HepG2 (cell line): ENCODE results near the gene WFDC11.

Source experiments
- ADNP ChIP-seq: sonication (generic); formaldehyde crosslinking; IDR thresholded peaks from 2 replicates; pipeline ENCODE4 v1.4.0; 2020; ENCODE audit warnings: missing genetic modification reagents
- KAT8 ChIP-seq: IDR thresholded peaks from 2 replicates; pipeline ENCODE4 v1.6.1; 2016; ENCODE audit warnings: missing genetic modification reagents, missing compliant biosample characterization
- KDM5A ChIP-seq: fragments of 200-600 bp; sonication (generic); IDR thresholded peaks from 2 replicates; pipeline ENCODE4 v1.7.0; 2018; ENCODE audit warnings: antibody characterized with exemption, mild to moderate bottlenecking, low read length, borderline replicate concordance
- POLR2A ChIP-seq, 2 experiments: IDR thresholded peaks; 2 replicates each; pipeline ENCODE4 v1.6.1; 2011; ENCODE audit warnings: low read depth in 2 of 2, low read length in 2 of 2, mild to moderate bottlenecking in 1 of 2, moderate library complexity in 1 of 2; ENCODE audit not compliant: insufficient read depth in 1 of 2
- ZNF777 ChIP-seq: sonication (generic); formaldehyde crosslinking; IDR thresholded peaks from 2 replicates; pipeline ENCODE4 v1.4.0; 2020; ENCODE audit warnings: missing genetic modification reagents
- TF ChIP-seq, protein P1 (sequence below): sonication (generic); formaldehyde crosslinking; IDR thresholded peaks from 2 replicates; pipeline ENCODE4 v1.5.0; 2020; ENCODE audit warnings: mild to moderate bottlenecking, missing genetic modification reagents, moderate library complexity
- TF ChIP-seq, protein P2 (sequence below): sonication (generic); formaldehyde crosslinking; IDR thresholded peaks from 2 replicates; pipeline ENCODE4 v1.4.0; 2020; ENCODE audit warnings: missing genetic modification reagents, mild to moderate bottlenecking, borderline replicate concordance
- TF ChIP-seq, protein P3 (sequence below): sonication (generic); formaldehyde crosslinking; IDR thresholded peaks from 2 replicates; pipeline ENCODE4 v1.9.0; 2021; ENCODE audit warnings: mild to moderate bottlenecking, missing genetic modification reagents
- TF ChIP-seq, protein P4 (sequence below): IDR thresholded peaks from 2 replicates; pipeline ENCODE4 v1.6.1; 2012; ENCODE audit warnings: inconsistent platforms

DNA sequence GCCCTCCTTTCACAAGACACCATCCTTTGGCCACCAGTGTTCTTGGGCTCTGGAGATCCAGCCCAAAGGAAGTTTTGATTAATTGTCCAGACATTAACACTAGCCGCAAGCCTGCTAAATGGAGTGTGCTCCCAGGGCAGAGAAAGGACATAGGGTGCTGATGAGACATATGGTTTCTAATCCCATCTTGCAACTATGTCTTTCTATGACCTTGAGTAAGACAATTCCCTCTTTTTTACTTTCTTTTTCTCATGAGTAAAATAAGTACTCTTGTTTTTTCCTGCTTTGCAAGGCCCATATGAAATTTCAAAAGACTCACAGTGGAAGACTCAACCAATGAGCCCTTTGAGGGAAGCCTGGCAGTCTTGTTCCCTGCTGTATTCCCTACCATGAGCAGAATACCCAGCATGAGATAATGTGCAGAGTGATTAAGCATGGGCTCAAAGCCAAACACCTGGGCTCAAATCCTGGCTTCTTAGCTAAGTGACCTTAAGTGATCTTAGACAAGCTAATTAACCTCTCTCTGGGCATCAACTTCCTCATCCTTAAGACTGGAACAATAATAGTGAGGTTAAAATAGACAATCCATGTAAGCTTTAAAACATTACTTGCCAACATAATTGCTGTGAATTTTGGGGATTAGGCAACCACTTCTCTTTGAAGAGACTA lies 35.1 kb upstream of the WFDC11 start, which contains the start of gene WFDC10B:
- TF ChIP-seq ZNF777 (no peak), POLR2A (IDR thresholded peaks at IDR 0.05; ENCODE audit: insufficient read depth in 1 of 2, low read depth in 2 of 2, low read length in 2 of 2) (no peak), KAT8 (CRISPR knock-in tag) (no peak), KDM5A (no peak), ADNP (CRISPR knock-in tag) (no peak)
- TF ChIP-seq, protein P1, sequence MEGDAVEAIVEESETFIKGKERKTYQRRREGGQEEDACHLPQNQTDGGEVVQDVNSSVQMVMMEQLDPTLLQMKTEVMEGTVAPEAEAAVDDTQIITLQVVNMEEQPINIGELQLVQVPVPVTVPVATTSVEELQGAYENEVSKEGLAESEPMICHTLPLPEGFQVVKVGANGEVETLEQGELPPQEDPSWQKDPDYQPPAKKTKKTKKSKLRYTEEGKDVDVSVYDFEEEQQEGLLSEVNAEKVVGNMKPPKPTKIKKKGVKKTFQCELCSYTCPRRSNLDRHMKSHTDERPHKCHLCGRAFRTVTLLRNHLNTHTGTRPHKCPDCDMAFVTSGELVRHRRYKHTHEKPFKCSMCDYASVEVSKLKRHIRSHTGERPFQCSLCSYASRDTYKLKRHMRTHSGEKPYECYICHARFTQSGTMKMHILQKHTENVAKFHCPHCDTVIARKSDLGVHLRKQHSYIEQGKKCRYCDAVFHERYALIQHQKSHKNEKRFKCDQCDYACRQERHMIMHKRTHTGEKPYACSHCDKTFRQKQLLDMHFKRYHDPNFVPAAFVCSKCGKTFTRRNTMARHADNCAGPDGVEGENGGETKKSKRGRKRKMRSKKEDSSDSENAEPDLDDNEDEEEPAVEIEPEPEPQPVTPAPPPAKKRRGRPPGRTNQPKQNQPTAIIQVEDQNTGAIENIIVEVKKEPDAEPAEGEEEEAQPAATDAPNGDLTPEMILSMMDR, result no peak
- TF ChIP-seq, protein P2, sequence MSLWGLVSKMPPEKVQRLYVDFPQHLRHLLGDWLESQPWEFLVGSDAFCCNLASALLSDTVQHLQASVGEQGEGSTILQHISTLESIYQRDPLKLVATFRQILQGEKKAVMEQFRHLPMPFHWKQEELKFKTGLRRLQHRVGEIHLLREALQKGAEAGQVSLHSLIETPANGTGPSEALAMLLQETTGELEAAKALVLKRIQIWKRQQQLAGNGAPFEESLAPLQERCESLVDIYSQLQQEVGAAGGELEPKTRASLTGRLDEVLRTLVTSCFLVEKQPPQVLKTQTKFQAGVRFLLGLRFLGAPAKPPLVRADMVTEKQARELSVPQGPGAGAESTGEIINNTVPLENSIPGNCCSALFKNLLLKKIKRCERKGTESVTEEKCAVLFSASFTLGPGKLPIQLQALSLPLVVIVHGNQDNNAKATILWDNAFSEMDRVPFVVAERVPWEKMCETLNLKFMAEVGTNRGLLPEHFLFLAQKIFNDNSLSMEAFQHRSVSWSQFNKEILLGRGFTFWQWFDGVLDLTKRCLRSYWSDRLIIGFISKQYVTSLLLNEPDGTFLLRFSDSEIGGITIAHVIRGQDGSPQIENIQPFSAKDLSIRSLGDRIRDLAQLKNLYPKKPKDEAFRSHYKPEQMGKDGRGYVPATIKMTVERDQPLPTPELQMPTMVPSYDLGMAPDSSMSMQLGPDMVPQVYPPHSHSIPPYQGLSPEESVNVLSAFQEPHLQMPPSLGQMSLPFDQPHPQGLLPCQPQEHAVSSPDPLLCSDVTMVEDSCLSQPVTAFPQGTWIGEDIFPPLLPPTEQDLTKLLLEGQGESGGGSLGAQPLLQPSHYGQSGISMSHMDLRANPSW, result no peak
- TF ChIP-seq, protein P3, sequence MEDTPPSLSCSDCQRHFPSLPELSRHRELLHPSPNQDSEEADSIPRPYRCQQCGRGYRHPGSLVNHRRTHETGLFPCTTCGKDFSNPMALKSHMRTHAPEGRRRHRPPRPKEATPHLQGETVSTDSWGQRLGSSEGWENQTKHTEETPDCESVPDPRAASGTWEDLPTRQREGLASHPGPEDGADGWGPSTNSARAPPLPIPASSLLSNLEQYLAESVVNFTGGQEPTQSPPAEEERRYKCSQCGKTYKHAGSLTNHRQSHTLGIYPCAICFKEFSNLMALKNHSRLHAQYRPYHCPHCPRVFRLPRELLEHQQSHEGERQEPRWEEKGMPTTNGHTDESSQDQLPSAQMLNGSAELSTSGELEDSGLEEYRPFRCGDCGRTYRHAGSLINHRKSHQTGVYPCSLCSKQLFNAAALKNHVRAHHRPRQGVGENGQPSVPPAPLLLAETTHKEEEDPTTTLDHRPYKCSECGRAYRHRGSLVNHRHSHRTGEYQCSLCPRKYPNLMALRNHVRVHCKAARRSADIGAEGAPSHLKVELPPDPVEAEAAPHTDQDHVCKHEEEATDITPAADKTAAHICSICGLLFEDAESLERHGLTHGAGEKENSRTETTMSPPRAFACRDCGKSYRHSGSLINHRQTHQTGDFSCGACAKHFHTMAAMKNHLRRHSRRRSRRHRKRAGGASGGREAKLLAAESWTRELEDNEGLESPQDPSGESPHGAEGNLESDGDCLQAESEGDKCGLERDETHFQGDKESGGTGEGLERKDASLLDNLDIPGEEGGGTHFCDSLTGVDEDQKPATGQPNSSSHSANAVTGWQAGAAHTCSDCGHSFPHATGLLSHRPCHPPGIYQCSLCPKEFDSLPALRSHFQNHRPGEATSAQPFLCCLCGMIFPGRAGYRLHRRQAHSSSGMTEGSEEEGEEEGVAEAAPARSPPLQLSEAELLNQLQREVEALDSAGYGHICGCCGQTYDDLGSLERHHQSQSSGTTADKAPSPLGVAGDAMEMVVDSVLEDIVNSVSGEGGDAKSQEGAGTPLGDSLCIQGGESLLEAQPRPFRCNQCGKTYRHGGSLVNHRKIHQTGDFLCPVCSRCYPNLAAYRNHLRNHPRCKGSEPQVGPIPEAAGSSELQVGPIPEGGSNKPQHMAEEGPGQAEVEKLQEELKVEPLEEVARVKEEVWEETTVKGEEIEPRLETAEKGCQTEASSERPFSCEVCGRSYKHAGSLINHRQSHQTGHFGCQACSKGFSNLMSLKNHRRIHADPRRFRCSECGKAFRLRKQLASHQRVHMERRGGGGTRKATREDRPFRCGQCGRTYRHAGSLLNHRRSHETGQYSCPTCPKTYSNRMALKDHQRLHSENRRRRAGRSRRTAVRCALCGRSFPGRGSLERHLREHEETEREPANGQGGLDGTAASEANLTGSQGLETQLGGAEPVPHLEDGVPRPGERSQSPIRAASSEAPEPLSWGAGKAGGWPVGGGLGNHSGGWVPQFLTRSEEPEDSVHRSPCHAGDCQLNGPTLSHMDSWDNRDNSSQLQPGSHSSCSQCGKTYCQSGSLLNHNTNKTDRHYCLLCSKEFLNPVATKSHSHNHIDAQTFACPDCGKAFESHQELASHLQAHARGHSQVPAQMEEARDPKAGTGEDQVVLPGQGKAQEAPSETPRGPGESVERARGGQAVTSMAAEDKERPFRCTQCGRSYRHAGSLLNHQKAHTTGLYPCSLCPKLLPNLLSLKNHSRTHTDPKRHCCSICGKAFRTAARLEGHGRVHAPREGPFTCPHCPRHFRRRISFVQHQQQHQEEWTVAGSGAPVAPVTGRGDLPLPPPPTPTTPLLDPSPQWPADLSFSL (CRISPR knock-in tag), result no peak
- TF ChIP-seq, protein P4, sequence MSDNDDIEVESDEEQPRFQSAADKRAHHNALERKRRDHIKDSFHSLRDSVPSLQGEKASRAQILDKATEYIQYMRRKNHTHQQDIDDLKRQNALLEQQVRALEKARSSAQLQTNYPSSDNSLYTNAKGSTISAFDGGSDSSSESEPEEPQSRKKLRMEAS, result no peak
